GF-D8 (cell line): ENCODE measurements around the gene ADSS1.

ENCODE experiments used
- DNase-seq: peaks from one replicate; lab custom pipeline; 2025; lab: John Stamatoyannopoulos, UW

Gene ADSS1

GRCh38 chr14:104784218-104784568, 60.2 kb downstream of the ADSS1 start:
- DNase-seq = no peak

DNA sequence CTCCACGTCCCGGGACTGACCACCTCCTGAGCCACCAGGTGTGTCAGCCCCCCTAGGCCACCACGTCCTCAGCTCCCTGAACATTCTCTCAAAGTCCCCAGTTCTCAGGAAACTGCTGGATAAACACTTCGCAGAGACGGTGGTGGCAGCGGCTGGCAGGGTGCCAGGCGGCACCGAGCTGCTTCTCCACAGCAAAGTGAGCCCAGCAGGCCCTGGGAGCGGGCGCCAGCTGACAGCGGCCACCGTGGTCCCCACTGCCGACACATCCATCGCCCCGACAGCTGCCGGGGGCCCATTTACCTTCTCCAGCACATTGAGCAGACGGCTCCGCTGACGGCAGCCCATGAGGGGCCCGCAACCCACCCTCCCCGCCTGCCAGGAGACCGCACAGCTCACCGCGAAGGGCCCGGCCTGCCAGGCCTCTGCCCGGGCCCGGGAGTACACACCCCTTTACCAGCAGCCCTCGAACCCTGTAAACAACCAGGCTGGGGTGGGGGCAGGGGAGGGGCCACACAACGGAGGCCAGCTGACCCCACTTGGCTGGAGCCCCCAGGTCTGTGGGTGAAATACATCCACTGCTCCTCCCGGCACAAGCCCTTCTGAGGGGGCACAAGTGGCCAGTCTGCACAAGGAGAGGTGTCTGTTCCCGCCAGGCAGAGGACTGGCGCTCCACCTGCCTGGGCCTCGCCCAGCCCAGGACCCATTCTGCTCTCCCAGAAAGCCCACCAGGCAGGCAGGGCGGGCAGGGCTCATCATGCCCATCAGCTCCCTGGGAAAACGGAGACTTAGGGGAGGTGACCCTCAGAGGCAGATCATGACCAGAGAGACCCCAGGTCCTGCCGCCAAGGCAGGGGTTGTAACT, 61.0 kb downstream of the ADSS1 start:
- DNase-seq = no peak

GRCh38 chr14:104785708-104786080, 61.7 kb downstream of the ADSS1 start:
- DNase-seq = no peak

DNA sequence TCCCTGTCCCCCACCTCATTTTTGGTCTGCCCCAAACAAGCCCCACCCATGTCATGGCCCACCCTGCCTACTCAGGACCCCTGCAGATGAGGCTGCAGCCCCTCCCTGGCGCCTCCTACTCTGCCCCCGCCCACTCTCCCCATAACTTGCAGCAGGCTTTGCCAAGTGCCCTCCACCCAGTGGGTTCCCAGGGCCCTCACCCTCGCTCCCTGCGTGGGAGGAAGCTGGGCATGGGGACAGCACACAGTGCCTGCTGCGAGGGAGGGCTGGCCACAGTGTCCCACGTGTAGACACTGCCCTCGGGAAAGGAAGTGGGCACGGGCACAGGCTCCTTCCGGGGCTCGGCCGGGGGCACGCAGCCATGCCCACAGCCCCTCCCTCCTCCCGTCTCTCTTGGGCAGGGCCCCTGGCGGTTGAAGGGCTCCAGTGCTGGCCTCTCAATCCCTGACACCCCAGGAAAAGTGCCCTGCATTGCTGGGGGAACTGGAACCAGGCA, 62.1 kb downstream of the ADSS1 start:
- DNase-seq = no peak

GRCh38 chr14:104786726-104787675, 63.0 kb downstream of the ADSS1 start:
- DNase-seq = no peak

GRCh38 chr14:104787736-104788135, 63.7 kb downstream of the ADSS1 start:
- no peak for DNase-seq

DNA sequence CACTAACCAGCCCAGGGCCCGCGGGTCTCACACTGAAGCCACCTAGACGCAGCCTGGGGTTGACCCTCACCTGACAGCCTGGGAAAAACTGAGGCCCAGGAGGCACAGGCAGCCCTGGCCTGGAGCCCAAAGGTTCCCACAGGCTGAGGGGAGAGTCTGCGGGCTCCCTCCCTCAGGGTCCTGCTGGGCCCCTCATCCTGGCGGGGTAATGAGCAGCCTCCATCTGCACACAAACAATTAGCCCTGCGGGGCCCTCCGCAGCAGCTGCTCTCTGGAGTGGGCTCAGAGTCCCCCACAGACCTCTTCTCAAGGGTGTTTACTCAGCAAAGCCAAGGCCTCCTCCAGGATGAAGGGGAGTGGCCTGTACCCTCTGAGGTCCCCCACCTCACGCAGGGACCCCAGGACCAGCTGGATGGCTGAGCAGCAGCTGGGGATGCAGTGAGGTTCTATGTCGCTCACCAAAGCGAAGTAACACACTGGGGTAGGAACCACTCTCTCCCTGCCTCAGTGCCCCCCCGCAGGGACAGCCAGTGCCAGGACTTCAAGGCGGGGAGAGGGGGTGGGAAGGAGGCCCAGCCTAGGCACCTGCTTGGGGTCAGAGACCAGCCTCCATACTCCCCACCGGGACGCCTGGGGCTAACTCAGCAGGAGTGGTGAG, 64.3 kb downstream of the ADSS1 start:
- no peak for DNase-seq

DNA sequence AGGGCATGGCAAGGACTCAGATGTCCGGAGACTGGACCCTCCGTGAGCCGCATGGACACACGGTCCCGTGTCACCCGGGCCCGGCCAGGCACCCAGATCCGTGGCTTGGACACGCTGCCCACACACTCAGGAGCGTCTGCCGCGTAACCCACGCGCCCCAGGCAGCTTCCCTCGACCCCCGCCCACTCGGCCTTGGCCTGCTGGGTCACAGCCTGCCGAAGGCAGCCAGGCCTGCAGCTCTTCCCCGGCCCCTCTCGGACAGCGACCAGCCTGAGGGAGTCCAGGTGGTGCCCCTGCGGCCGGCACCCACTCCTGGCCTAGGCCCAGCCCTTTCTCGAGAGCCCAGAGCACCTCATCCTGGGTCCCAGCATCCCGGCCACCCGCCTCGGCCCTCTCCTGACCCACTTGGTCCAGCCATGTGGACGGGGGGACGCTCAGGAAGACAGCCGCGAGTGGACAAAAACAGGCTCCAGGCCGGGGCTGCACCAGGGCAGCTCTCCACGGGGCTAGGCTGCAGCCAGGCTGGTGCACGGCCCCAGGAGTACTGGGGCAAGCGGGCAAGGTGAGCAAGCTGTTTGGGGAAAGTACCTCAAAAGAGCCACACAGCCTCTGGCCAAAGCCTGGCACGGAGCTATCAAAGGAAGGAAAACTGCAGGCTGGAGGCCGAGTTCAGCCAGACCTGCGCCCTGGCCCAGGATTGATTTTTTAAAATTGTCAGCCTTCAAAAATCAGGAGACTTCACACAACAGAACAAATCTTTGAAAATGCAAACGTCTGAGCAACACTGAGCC, 65.0 kb downstream of the ADSS1 start:
- no peak for DNase-seq

- DNase-seq = no peak
These were observed 66.0 kb downstream of the ADSS1 start for GRCh38 chr14:104789752-104790743.

DNA sequence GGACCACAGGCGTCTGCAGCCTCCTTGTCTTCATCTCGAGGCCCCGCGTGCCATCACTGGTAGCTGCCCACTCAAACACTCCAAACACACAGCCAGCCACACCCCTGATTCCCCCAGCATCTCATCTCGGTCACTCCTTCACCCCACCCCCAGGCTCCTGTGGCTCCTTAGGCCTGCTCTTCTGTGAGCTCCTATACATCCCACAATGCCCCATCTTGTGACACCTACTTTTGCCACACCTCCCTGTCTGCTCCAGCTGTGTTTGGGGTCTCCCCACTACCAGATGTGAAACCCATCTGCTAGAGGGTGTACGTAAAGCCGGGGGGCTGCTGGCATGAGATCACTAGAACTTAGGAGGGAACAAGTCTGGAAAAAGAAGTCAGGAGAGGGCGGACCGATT, 67.4 kb downstream of the ADSS1 start:
- no peak for DNase-seq

DNA sequence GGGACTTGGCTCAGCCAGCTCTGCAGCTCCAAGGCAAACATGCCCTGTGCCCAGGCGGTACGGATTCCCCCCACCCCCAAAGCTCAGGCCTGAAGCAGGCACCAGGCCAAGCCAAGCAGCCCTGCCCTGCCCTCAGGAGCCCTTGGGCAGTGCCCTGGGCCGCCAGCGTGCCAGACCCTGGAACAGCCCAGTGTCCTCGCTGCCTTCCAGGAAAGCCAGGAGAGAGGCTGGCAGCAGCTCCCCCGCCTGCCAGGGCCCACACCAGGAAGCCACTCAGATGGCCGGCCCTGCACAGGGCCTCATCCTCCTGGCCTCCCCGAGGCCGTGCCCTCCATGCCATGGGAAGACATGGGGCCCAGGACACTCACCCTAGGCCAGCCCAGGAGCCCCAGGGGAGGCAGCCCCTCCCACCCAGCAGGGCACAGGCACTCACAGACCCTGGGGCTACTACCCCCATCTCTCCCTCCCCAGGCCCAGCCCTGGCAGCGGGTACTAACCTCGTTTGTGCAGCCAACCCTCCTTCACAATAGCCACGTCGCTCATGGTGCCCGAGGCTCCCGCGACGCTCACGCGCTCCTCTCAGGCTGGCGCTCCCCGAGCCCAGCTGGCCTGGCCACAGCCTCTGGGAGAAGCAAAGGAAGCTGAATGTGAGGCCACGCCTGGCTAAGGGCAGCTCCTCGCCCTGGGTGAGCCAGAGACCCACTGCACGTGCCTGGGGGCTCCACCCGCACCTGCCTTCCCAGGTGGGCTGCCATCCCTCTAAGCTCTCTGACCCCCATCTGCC, 68.3 kb downstream of the ADSS1 start:
- no peak for DNase-seq

- no peak for DNase-seq
These were observed 69.1 kb downstream of the ADSS1 start for GRCh38 chr14:104792945-104793702.

GRCh38 chr14:104793703-104793959, 69.6 kb downstream of the ADSS1 start:
- DNase-seq = no peak

DNA sequence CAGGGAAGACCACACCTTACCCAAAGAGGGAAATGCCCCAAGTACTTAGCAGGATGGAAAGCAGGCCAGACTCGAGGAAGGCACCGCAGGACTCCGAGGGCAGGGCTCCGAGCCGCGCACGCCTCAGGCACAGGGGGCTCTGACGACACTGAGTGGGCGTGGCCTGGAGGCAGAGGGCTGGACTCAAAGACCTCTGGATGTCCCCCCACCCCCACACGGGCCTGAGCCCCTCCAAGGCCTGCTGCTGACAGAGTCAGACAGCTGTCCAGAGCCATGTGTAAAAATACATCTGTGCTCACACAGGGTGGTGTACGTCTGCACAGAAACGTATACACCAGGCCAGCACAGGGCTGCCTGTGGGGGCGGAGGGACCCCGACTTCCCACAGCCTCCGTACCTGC, 70.1 kb downstream of the ADSS1 start:
- no peak for DNase-seq

DNA sequence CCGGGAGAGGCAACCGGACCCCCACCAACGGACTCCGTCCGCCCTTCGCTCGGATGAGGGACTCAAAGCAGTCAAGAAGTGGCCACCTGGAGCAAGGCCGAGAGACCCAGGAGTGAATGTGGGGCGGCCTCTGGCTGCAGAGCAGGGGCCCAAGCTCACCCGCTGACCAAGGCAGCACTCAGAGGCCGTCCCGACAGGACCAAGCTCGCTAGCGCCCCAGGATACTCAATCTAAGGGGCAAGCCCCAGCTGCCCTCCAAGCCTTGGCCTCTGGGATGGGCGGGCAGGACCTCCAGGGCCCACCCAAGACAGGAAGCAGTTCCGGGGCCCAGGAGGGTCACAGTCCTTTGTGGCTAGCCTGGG, 70.6 kb downstream of the ADSS1 start:
- no peak for DNase-seq

GRCh38 chr14:104794993-104795780, 71.2 kb downstream of the ADSS1 start, which contains the start of gene AKT1:
Gene AKT1 (minus strand): TSS chr14:104795748. CDS start chr14:104792643, 3,105 bp downstream.
- DNase-seq = no peak

GRCh38 chr14:104795781-104796686, 72.0 kb downstream of the ADSS1 start:
- DNase-seq = no peak
